ENCODE data around the gene ADAM22. TPM values are rescaled to one million over a fixed set of nuclear protein-coding genes. Genes with fewer than 3 reads are reported as not detected.

The ADAM22 gene
- total and polyA plus RNA-seq, 2 of the 4 experiments (the other 2 are of a cell fraction) = 0.03 to 0.18 TPM

DNA sequence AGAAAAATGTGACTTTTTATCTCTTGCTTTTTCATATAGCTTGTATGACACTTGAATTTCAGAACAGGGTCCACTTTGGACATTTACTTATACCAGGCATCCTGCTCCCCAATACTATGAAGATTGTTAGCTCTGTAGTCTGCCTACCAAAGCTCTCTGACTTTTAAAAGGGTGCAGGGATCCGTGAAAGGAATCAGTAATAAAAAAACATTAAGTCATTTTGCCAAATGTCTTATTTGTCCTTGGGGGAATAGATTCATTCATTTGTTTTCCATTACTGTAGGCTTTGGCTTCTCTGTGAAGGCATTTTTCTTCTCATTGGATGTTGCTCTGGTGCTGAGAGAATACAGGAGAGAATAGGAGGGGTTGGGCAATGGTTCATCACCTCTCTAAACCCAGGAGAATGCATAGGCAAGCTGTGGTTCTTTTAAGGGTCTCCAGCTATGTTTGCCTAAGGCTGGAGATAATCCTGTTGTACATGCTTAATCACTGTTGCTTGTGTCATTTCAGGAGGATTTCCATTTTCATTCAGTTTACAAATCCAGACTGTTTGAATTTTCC, 182.3 kb downstream of the ADAM22 start:
- no peak overlapping the region for H3K18ac ChIP-seq (ENCODE audit: low read depth, low read length)
- no peak for DNase-seq
- no peak overlapping the region for H3K14ac ChIP-seq (replicated peaks; ENCODE audit: low read depth, low read length)
- CTCF ChIA-PET = interaction anchor here (0.6 kb wide), 1 partner anchor 17 kb away, joined by 5 read pairs; no protein-coding TSS in a partner anchor
- TF ChIP-seq FOS (IDR thresholded peaks at IDR 0.05; ENCODE audit: low read depth, low read length) (no peak), MXI1 (IDR thresholded peaks at IDR 0.05; ENCODE audit: borderline replicate concordance, low read depth, low read length) (no peak), CHD1 (IDR thresholded peaks at IDR 0.05; ENCODE audit: low read depth, low read length) (no peak), SMC3 (IDR thresholded peaks at IDR 0.05; ENCODE audit: low read depth, low read length) (no peak), POLR2A (IDR thresholded peaks at IDR 0.05; ENCODE audit: low read depth, low read length) (no peak), RFX5 (IDR thresholded peaks at IDR 0.05; ENCODE audit: low read depth, low read length) (no peak), USF2 (IDR thresholded peaks at IDR 0.05; ENCODE audit: low read depth, low read length) (no peak), CEBPB (IDR thresholded peaks at IDR 0.05; ENCODE audit: low read depth, low read length) (no peak), MAZ (IDR thresholded peaks at IDR 0.05; ENCODE audit: borderline replicate concordance, low read depth, low read length) (no peak), BHLHE40 (IDR thresholded peaks at IDR 0.05; ENCODE audit: low read depth, low read length) (no peak), RAD21 (IDR thresholded peaks at IDR 0.05; ENCODE audit: low read length) (no peak), CTCF (conservative IDR thresholded peaks at IDR 0.05; ENCODE audit: low read depth, low read length) (no peak), RCOR1 (IDR thresholded peaks at IDR 0.05; ENCODE audit: insufficient replicate concordance, low read length) (no peak), NFE2L2 (IDR thresholded peaks at IDR 0.05; ENCODE audit: low read depth, low read length) (no peak), MAFK (IDR thresholded peaks at IDR 0.05; ENCODE audit: low read depth, low read length) (no peak)
- TF ChIP-seq, protein P1, sequence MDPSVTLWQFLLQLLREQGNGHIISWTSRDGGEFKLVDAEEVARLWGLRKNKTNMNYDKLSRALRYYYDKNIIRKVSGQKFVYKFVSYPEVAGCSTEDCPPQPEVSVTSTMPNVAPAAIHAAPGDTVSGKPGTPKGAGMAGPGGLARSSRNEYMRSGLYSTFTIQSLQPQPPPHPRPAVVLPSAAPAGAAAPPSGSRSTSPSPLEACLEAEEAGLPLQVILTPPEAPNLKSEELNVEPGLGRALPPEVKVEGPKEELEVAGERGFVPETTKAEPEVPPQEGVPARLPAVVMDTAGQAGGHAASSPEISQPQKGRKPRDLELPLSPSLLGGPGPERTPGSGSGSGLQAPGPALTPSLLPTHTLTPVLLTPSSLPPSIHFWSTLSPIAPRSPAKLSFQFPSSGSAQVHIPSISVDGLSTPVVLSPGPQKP (IDR thresholded peaks at IDR 0.05; ENCODE audit: borderline replicate concordance, low read depth, low read length) = no peak
- no peaks in the 10 kb centered on the region for H3K4me1 ChIP-seq (ENCODE audit: control insufficient read depth, insufficient read depth, low read length)
- no peak overlapping the region for H3K4ac ChIP-seq (ENCODE audit: low read depth, low read length)
- no peak overlapping the region for H2AK5ac ChIP-seq (ENCODE audit: low read depth, low read length)
- no peak overlapping the region for H4K5ac ChIP-seq (ENCODE audit: low read depth, low read length)
- POLR2A ChIA-PET (ENCODE audit: unreplicated experiment) = no interaction called here
- H3K27me3 ChIP-seq (ENCODE audit: control insufficient read depth, insufficient read depth, low read length) = no peaks in the 10 kb centered on the region
- BruUV-seq (replicated peaks) = no TSS peak
- no peaks in the 10 kb centered on the region for H4K20me1 ChIP-seq (ENCODE audit: insufficient read depth, low read length)
- no peak overlapping the region for H2BK15ac ChIP-seq (ENCODE audit: low read depth, low read length)
- no peak overlapping the region for H4K8ac ChIP-seq (ENCODE audit: low read depth in 2 of 2, low read length in 2 of 2)
- no peak overlapping the region for H3K27ac ChIP-seq (ENCODE audit: insufficient read depth, low read length)
- intact Hi-C loops (cut with micrococcal nuclease) = no loop called here
- H4K91ac ChIP-seq (ENCODE audit: insufficient read depth, low read depth, low read length) = no peak overlapping the region
- H2BK20ac ChIP-seq (ENCODE audit: low read depth, low read length) = no peak overlapping the region
- H2AK9ac ChIP-seq (replicated peaks; ENCODE audit: low read depth, low read length, poor library complexity) = no peak overlapping the region
- in situ Hi-C loops (cut with MboI; ENCODE audit: low sequenced_read_pairs) = loop anchor here (10.0 to 25.0 kb wide), 2 partner anchors 329 to 612 kb away; no protein-coding TSS in a partner anchor
- no peak for ATAC-seq (ENCODE audit: low read depth)
- no peak overlapping the region for H3K23ac ChIP-seq (ENCODE audit: low read depth, low read length)
- no peak overlapping the region for H3K9ac ChIP-seq (ENCODE audit: low read depth, low read length)
- no peaks in the 10 kb centered on the region for H3K9me1 ChIP-seq (ENCODE audit: insufficient read depth, low read length)
- H2AFZ ChIP-seq (replicated peaks; ENCODE audit: low read length, poor library complexity) = no peak overlapping the region
- no peaks in the 10 kb centered on the region for H3K9me3 ChIP-seq (ENCODE audit: control insufficient read depth, insufficient read depth, low read length)
- H2BK5ac ChIP-seq (ENCODE audit: low read depth, low read length, poor library complexity, severe bottlenecking) = no peak overlapping the region
- H3K4me3 ChIP-seq (ENCODE audit: insufficient read depth, low read depth, low read length) = no peak overlapping the region
- no CpG with 5 or more reads among the region's 1 CpG for WGBS, 2 experiments (ENCODE audit: extremely low coverage in 2 of 2, insufficient read length in 1 of 2)
- no peaks in the 10 kb centered on the region for H3K36me3 ChIP-seq (ENCODE audit: control insufficient read depth, insufficient read depth, low read length)
- H2BK120ac ChIP-seq (ENCODE audit: low read depth, low read length) = no peak overlapping the region
- H3K4me2 ChIP-seq (ENCODE audit: low read depth, low read length) = no peak overlapping the region
- no peak overlapping the region for H3K56ac ChIP-seq (ENCODE audit: extremely low read depth, insufficient read depth, low read length)
- H3K79me1 ChIP-seq (ENCODE audit: low read depth in 1 of 2, low read length in 2 of 2) = no peaks in the 10 kb centered on the region
- dilution Hi-C loops (cut with HindIII; ENCODE audit: low sequenced_read_pairs, unreplicated experiment) = no loop called here

Measured in IMR-90 (cell line).